ENCODE measurements around the gene MIR17HG.

GRCh38 chr13:91346850-91347201 is 661 bp upstream of the MIR17HG start:
- TF ChIP-seq POLR2A (IDR thresholded peaks at IDR 0.05) = no peak
- no peak for TF ChIP-seq CTCF (IDR thresholded peaks at IDR 0.05)
